ENCODE measurements around the gene SMNDC1.
"Not testable (repeated sequence)": the region's sequence is repeated elsewhere in the genome, so short reads cannot be mapped to it uniquely, and the experiment has no call there.

Gene SMNDC1

DNA sequence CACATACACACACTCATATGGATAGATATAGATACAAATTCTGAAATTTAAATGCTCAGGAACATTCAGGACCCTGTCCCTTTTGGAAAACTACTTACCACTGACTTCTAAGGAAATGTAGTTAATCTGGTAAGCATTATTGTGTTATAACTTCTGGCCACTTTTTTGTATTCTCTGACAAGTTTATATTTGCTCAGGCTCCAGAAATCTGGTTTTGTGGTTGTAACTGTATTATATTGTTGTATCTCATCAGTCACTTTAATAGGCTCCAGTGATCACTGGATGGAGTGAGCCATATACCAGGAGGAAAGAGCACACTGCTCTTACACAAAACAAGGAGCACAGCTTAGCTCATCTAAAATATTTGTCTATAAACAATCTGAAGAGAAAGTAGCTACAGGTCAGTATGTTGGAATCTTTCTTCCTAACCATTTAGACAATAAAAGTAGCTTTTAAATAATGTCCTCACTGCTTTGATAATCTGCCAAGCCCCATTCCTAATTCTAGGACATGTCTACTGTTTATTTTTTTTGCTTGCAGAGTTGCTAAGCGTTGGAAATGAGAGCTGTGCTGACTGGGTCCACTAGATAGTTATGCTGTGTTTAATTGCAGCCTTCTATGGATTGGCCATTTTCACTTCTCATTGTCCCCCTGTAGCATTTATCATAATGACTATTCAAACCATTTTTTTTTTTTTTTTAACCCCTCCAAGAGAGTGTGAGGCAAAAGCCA is 43.8 kb downstream of the SMNDC1 start:
- H3K4me3 ChIP-seq (ENCODE audit: insufficient read depth, low read depth, low read length, poor library complexity, severe bottlenecking), result no peak overlapping the region
- no peak overlapping the region for H3K27ac ChIP-seq (ENCODE audit: insufficient read depth, low read length, poor library complexity, severe bottlenecking)
- no peaks in the 10 kb centered on the region for H3K9me3 ChIP-seq (ENCODE audit: control insufficient read depth, low read length)
- no peak for DNase-seq
- no peaks in the 10 kb centered on the region for H3K27me3 ChIP-seq (replicated peaks; ENCODE audit: control insufficient read depth, insufficient read depth, low read length, poor library complexity, severe bottlenecking)
- H3K4me1 ChIP-seq (ENCODE audit: control insufficient read depth, insufficient read depth, low read length, poor library complexity, severe bottlenecking), result no peaks in the 10 kb centered on the region
- H3K36me3 ChIP-seq (ENCODE audit: control insufficient read depth, insufficient read depth, low read length), result no peaks in the 10 kb centered on the region

DNA sequence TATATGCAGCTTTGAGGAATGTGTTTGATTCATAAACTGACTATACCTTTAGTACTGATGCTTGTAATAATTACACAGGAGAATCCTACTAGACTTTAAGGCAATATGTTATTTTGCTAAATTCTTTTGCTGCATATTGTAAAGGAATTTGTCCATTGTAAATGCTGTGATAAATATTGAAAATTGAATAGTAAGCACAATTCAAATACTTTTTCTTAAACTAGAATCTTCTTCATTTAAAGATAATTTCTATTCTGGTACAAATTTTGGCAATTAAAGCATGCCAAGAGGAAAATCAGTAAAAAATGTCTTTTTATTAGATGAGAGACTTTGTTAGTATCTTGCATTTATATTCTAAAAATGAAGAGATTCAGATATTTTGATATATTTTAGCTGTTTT is 45.4 kb downstream of the SMNDC1 start:
- H3K4me3 ChIP-seq (ENCODE audit: insufficient read depth, low read depth, low read length, poor library complexity, severe bottlenecking), result no peak overlapping the region
- H3K36me3 ChIP-seq (ENCODE audit: control insufficient read depth, insufficient read depth, low read length), result peaks cover 8% of the 10 kb centered on the region
- no peak for DNase-seq
- H3K27me3 ChIP-seq (replicated peaks; ENCODE audit: control insufficient read depth, insufficient read depth, low read length, poor library complexity, severe bottlenecking), result no peaks in the 10 kb centered on the region
- H3K9me3 ChIP-seq (ENCODE audit: control insufficient read depth, low read length), result no peaks in the 10 kb centered on the region
- no peaks in the 10 kb centered on the region for H3K4me1 ChIP-seq (ENCODE audit: control insufficient read depth, insufficient read depth, low read length, poor library complexity, severe bottlenecking)
- no peak overlapping the region for H3K27ac ChIP-seq (ENCODE audit: insufficient read depth, low read length, poor library complexity, severe bottlenecking)

DNA sequence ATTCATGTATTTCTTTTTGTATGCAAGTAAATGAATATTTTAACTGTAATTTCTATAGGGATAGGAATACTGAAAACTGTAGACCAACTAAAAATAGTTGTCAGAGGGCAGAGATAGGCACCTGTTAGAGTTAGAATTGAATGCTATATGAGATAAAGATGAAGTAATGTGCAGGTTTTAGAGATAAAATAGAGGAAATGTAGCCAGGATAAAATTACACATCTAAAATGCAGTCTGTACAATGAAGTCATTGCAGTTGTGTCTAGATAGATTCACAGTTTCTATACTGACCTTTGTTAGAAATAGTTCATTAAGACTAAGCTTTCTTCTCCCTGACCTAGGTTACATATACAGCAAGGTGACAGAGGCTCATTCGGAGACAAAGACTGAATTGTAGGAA is 46.2 kb downstream of the SMNDC1 start:
- H3K9me3 ChIP-seq (ENCODE audit: control insufficient read depth, low read length), result no peaks in the 10 kb centered on the region
- no peak overlapping the region for H3K27ac ChIP-seq (ENCODE audit: insufficient read depth, low read length, poor library complexity, severe bottlenecking)
- no peaks in the 10 kb centered on the region for H3K4me1 ChIP-seq (ENCODE audit: control insufficient read depth, insufficient read depth, low read length, poor library complexity, severe bottlenecking)
- no peak for DNase-seq
- H3K27me3 ChIP-seq (replicated peaks; ENCODE audit: control insufficient read depth, insufficient read depth, low read length, poor library complexity, severe bottlenecking), result no peaks in the 10 kb centered on the region
- no peak overlapping the region for H3K4me3 ChIP-seq (ENCODE audit: insufficient read depth, low read depth, low read length, poor library complexity, severe bottlenecking)
- H3K36me3 ChIP-seq (ENCODE audit: control insufficient read depth, insufficient read depth, low read length), result peaks cover 8% of the 10 kb centered on the region

DNA sequence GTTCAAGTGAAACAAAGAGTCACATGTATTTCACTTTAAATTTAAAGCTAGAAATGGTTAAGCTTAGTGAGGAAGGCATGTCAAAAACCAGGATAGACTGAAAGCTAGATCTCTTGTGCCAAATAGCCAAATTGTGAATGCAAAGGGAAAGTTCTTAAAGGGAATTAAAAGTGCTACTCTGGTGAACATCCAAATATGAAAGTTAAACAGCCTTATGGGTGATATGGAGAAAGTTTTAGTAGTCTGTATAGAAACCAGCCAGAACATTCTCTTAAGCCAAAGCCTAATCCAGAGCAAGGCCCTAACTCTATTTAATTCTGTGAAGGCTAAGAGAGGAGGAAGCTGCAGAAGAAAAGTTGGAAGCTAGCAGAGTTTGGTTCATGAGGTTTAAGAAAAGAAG is 50.3 kb downstream of the SMNDC1 start:
- Histone ChIP-seq H3K4me1 (ENCODE audit: control insufficient read depth, insufficient read depth, low read length, poor library complexity, severe bottlenecking) (no peaks in the 10 kb centered on the region), H3K9me3 (ENCODE audit: control insufficient read depth, low read length) (no peaks in the 10 kb centered on the region), H3K27ac (ENCODE audit: insufficient read depth, low read length, poor library complexity, severe bottlenecking) (no peak overlapping the region), H3K27me3 (replicated peaks; ENCODE audit: control insufficient read depth, insufficient read depth, low read length, poor library complexity, severe bottlenecking) (no peaks in the 10 kb centered on the region), H3K36me3 (ENCODE audit: control insufficient read depth, insufficient read depth, low read length) (peaks cover 8% of the 10 kb centered on the region), H3K4me3 (ENCODE audit: insufficient read depth, low read depth, low read length, poor library complexity, severe bottlenecking) (no peak overlapping the region)
- DNase-seq, result no peak

DNA sequence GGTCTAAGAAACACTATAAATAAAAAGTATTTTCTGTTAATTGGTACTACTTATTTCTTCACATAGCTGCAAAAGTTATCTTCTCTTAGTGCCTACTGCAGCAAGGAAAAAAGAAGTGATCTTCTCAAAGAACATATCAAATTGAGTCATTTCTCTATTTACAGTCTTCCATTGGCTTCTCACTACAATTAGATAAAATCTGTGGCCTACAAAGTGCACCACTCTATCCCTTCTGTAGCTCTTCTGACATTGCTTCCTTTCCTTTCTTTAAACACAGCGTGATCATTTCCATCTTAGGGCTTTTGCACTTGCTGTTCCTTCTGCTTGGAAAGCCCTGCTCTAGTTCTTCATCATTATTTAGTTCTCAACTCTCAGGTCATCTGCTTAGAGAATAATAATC is 52.6 kb downstream of the SMNDC1 start:
- Histone ChIP-seq H3K36me3 (ENCODE audit: control insufficient read depth, insufficient read depth, low read length) (peaks cover 8% of the 10 kb centered on the region), H3K4me1 (ENCODE audit: control insufficient read depth, insufficient read depth, low read length, poor library complexity, severe bottlenecking) (no peaks in the 10 kb centered on the region), H3K27me3 (replicated peaks; ENCODE audit: control insufficient read depth, insufficient read depth, low read length, poor library complexity, severe bottlenecking) (no peaks in the 10 kb centered on the region), H3K4me3 (ENCODE audit: insufficient read depth, low read depth, low read length, poor library complexity, severe bottlenecking) (no peak overlapping the region), H3K27ac (ENCODE audit: insufficient read depth, low read length, poor library complexity, severe bottlenecking) (no peak overlapping the region), H3K9me3 (ENCODE audit: control insufficient read depth, low read length) (no peaks in the 10 kb centered on the region)
- no peak for DNase-seq

DNA sequence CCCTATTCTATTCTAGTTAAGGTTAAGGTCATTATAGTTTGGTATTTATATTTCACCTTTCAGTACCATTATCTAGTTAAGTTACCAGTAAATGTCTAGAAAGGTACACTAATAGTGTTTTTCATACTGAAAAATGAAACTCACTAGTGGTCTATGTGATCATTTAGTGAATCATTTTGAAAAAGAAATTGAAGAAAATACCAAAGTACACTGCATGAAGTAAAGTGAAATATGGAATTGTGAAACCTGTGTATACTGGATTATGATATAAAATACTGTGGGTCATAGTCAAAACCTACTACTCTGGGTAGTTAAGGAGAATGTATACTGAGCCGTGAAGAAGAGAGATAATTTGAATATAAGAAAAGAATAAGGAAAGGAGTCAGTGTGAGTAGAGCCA is 53.3 kb downstream of the SMNDC1 start:
- H3K4me1 ChIP-seq (ENCODE audit: control insufficient read depth, insufficient read depth, low read length, poor library complexity, severe bottlenecking); H3K27ac ChIP-seq (ENCODE audit: insufficient read depth, low read length, poor library complexity, severe bottlenecking); H3K36me3 ChIP-seq (ENCODE audit: control insufficient read depth, insufficient read depth, low read length); H3K4me3 ChIP-seq (ENCODE audit: insufficient read depth, low read depth, low read length, poor library complexity, severe bottlenecking); H3K9me3 ChIP-seq (ENCODE audit: control insufficient read depth, low read length); DNase-seq; H3K27me3 ChIP-seq (replicated peaks; ENCODE audit: control insufficient read depth, insufficient read depth, low read length, poor library complexity, severe bottlenecking): not testable (repeated sequence)

DNA sequence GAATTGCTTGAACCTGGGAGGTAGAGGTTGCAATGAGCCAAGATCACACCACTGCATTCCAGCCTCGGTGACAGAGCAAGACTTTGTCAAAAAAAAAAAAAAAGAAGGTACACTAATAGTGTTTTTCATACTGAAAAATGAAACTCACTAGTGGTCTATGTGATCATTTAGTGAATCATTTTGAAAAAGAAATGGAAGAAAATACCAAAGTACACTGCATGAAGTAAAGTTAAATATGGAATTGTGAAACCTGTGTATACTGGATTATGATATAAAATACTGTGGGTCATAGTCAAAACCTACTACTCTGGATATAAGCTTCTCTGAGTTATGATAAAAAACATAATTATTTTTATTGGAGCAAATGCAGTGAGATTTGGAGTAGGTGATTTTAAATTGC is 55.2 kb downstream of the SMNDC1 start:
- not testable (repeated sequence) for H3K4me1 ChIP-seq (ENCODE audit: control insufficient read depth, insufficient read depth, low read length, poor library complexity, severe bottlenecking); H3K27ac ChIP-seq (ENCODE audit: insufficient read depth, low read length, poor library complexity, severe bottlenecking); H3K4me3 ChIP-seq (ENCODE audit: insufficient read depth, low read depth, low read length, poor library complexity, severe bottlenecking); H3K36me3 ChIP-seq (ENCODE audit: control insufficient read depth, insufficient read depth, low read length); H3K27me3 ChIP-seq (replicated peaks; ENCODE audit: control insufficient read depth, insufficient read depth, low read length, poor library complexity, severe bottlenecking); H3K9me3 ChIP-seq (ENCODE audit: control insufficient read depth, low read length); DNase-seq

DNA sequence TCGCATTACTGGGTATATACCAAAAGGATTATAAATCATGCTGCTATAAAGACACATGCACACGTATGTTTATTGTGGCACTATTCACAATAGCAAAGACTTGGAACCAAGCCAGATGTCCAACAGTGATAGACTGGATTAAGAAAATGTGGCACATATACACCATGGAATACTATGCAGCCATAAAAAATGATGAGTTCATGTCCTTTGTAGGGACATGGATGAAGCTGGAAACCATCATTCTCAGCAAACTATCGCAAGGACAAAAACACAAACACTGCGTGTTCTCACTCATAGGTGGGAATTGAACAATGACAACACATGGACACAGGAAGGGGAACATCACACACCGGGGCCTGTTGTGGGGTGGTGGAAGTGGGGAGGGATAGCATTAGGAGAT is 56.9 kb downstream of the SMNDC1 start:
- not testable (repeated sequence) for H3K27me3 ChIP-seq (replicated peaks; ENCODE audit: control insufficient read depth, insufficient read depth, low read length, poor library complexity, severe bottlenecking); H3K9me3 ChIP-seq (ENCODE audit: control insufficient read depth, low read length); H3K4me3 ChIP-seq (ENCODE audit: insufficient read depth, low read depth, low read length, poor library complexity, severe bottlenecking); H3K27ac ChIP-seq (ENCODE audit: insufficient read depth, low read length, poor library complexity, severe bottlenecking); H3K4me1 ChIP-seq (ENCODE audit: control insufficient read depth, insufficient read depth, low read length, poor library complexity, severe bottlenecking); DNase-seq; H3K36me3 ChIP-seq (ENCODE audit: control insufficient read depth, insufficient read depth, low read length)

DNA sequence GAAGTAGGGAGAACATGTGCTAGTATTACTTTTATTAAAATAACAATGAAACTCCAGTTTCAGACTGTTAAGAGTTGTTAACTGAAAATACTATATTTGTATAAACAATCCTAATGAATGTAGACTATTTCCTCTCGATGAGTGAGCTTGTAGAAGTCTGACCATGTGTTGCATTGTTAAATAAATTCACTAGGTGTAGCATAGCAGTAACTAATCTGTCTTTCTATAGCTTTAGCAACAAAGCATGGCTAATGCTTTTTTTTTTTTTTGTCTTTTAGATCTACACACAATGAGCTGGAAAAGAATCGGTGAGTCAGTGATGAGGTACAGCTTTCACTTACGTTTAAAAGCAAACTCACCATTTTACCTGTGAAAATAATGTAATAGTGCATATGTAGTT is 60.2 kb downstream of the SMNDC1 start:
- Histone ChIP-seq H3K27ac (ENCODE audit: insufficient read depth, low read length, poor library complexity, severe bottlenecking) (no peak overlapping the region), H3K4me3 (ENCODE audit: insufficient read depth, low read depth, low read length, poor library complexity, severe bottlenecking) (no peak overlapping the region), H3K36me3 (ENCODE audit: control insufficient read depth, insufficient read depth, low read length) (no peaks in the 10 kb centered on the region), H3K27me3 (replicated peaks; ENCODE audit: control insufficient read depth, insufficient read depth, low read length, poor library complexity, severe bottlenecking) (no peaks in the 10 kb centered on the region), H3K9me3 (ENCODE audit: control insufficient read depth, low read length) (no peaks in the 10 kb centered on the region), H3K4me1 (ENCODE audit: control insufficient read depth, insufficient read depth, low read length, poor library complexity, severe bottlenecking) (no peaks in the 10 kb centered on the region)
- no peak for DNase-seq

DNA sequence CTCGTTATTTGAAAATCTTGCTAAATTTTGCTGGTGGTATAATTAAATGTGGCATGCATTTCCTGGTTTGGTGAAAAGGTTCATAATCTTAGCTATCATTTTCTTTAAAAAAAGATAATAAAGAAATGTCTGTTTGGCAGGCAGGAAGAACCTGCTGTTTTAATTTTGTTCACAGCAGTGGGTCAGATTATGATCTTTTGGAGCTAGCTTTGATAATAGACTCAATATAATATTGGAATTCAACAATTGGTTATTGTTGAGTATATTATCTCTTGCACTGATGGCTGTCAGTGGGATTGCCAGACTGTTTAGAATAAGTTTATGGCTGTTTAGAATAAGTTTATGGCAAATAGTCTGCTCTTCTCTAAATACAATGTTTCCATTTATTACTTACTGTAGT is 62.2 kb downstream of the SMNDC1 start:
- Histone ChIP-seq H3K27me3 (replicated peaks; ENCODE audit: control insufficient read depth, insufficient read depth, low read length, poor library complexity, severe bottlenecking) (no peaks in the 10 kb centered on the region), H3K27ac (ENCODE audit: insufficient read depth, low read length, poor library complexity, severe bottlenecking) (no peak overlapping the region), H3K4me3 (ENCODE audit: insufficient read depth, low read depth, low read length, poor library complexity, severe bottlenecking) (no peak overlapping the region), H3K36me3 (ENCODE audit: control insufficient read depth, insufficient read depth, low read length) (no peaks in the 10 kb centered on the region), H3K9me3 (ENCODE audit: control insufficient read depth, low read length) (no peaks in the 10 kb centered on the region), H3K4me1 (ENCODE audit: control insufficient read depth, insufficient read depth, low read length, poor library complexity, severe bottlenecking) (no peaks in the 10 kb centered on the region)
- no peak for DNase-seq
